Epithelial cell of esophagus (primary cell): Measurements from ENCODE around the gene SHISAL1.

Experiments
- DNase-seq: peaks from one replicate; pipeline ENCODE4 v3.0.0; 2010; ENCODE audit warnings: low read depth
- H3K4me3 ChIP-seq: 2 replicates; pipeline ENCODE4 v1.5.1; 2011; ENCODE audit warnings: mild to moderate bottlenecking, low read length, control low read depth
- CTCF ChIP-seq: IDR thresholded peaks from 2 replicates; pipeline ENCODE4 v1.5.1; 2011; ENCODE audit warnings: low read depth, mild to moderate bottlenecking, low read length, control low read depth, inconsistent platforms; ENCODE audit not compliant: insufficient read depth; ENCODE audit errors: missing control alignments

Gene SHISAL1

GRCh38 chr22:44292521-44292920 lies 20.2 kb downstream of the SHISAL1 start:
- no peak for TF ChIP-seq CTCF
- no peak overlapping the region for H3K4me3 ChIP-seq
- DNase-seq, result no peak

- no peak for DNase-seq
- H3K4me3 ChIP-seq, result no peak overlapping the region
- TF ChIP-seq CTCF, result no peak
Observed at GRCh38 chr22:44291674-44292360, 20.9 kb downstream of the SHISAL1 start.

GRCh38 chr22:44291265-44291664 lies 21.5 kb downstream of the SHISAL1 start:
- TF ChIP-seq CTCF, result no peak
- no peak for DNase-seq
- H3K4me3 ChIP-seq, result no peak overlapping the region

GRCh38 chr22:44289414-44290171 lies 23.2 kb downstream of the SHISAL1 start:
- DNase-seq, result no peak
- TF ChIP-seq CTCF, result no peak
- H3K4me3 ChIP-seq, result no peak overlapping the region

GRCh38 chr22:44288913-44289312 lies 23.8 kb downstream of the SHISAL1 start:
- H3K4me3 ChIP-seq, result no peak overlapping the region
- no peak for TF ChIP-seq CTCF
- no peak for DNase-seq

- no peak overlapping the region for H3K4me3 ChIP-seq
- TF ChIP-seq CTCF, result no peak
- DNase-seq, result no peak
Observed at GRCh38 chr22:44287741-44288140, 25.0 kb downstream of the SHISAL1 start.
